Ureter (tissue), 1 donor: ENCODE data around the gene TFDP1. TPM values are rescaled to one million over a fixed set of nuclear protein-coding genes. Genes with fewer than 3 reads are reported as not detected.
"Not testable (repeated sequence)": the region's sequence is repeated elsewhere in the genome, so short reads cannot be mapped to it uniquely, and the experiment has no call there.

ENCODE experiments used
- DNase-seq: peaks from one replicate; pipeline ENCODE4 v3.0.0-alpha.2; 2020; ENCODE audit warnings: low spot score
- total RNA-seq: library from RNA; stranded (reverse); gene quantifications from one replicate; pipeline ENCODE4 v1.2.4, GENCODE V29; 2023
- donor health status: DM: yes; HTN: yes; CAD: no.

TFDP1 gene
- total RNA-seq, 1 donor from 2014 or later, result 54.9 TPM

GRCh38 chr13:113616991-113617749 lies 32.6 kb downstream of the TFDP1 start:
- DNase-seq, result no peak

DNA sequence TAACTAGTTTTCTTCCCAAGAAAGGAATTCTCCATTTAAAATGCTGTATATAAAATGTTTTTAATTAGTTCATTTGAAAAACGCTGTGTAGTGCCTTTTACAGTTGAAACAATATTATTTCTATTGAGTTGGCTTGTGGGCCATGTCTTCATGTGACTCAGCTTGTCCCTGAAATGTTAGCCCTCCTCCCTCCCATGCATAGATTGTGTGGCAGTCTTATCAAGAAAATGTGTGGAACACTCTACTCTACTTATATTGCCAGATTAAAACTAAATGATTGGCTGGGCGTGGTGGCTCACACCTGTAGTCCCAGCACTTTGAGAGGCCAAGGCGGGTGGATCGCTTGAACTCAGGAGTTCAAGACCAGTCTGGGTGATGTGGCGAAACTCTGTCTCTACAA lies 33.4 kb downstream of the TFDP1 start:
- no peak for DNase-seq

DNA sequence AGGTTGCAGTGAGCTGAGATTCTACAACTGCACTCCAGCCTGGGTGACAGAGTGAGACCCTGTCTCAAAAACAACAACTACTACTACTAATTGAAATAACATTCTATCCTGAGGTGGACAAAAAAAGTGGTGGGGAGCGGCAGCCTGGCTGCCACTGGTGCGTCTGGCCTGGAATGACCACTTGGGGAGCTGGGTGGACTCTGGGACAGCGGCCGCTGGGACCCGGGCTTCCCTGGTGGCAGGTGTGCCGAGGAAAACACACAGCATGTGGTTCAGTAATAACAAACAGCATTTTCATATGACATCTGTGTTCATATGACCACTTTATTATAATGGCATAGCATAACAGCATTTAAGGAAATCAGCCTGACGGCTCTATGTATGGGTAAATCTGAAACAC lies 33.9 kb downstream of the TFDP1 start:
- DNase-seq, result no peak

DNA sequence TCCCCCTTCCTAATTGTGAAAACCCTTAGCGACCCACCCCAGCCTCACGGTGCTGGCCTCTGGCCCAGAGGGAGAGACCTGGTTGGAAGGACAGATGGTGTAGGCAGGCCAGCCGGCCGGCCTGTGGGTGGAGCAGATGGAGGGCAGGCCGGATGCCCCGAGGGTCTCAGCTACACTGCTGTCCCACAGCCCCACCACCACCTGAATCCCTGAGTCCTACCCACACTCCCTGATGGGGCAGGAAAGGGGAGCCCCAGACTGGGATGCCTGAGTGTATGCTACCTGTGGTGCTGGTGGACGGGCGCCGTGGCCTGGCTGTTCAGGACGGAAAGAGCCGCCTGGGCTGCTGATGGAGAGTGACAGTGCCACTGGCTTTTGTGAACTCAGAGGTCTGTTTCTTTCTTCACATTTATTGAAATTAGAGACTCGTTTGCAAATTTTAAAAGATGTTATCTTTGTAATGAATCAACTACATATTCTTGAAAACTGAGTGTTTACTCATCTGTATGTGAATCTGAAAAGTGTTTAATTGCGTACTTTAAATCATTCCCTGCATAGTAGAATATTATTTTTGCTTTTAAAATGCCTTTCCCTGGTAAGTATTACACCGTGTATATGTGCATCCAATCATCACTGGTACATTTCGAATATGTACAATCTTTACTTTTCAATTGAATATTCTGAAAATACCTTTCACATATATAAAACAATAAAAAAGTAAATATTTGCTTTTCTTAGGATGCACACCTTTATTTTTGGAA lies 35.7 kb downstream of the TFDP1 start:
- no peak for DNase-seq

- no peak for DNase-seq
Observed at GRCh38 chr13:113621046-113621445, 36.5 kb downstream of the TFDP1 start.

DNA sequence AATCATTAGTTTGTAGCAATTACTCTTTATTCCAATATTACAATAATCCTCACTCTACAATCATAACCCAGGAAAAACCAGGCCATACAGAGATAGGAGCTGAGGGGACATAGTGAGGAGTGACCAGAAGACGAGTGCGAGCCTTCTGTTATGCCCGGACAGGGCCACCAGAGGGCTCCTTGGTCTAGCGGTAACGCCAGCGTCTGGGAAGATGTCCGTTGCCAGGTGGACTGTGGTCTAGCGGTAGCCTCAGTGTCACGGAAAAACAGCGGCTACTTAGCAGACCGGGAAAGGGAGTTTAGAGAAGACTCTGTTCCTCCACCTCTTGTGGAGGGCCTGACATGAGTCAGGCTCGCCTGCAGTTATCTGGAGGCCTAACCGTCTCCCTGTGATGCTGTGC lies 36.9 kb downstream of the TFDP1 start:
- DNase-seq, result not testable (repeated sequence)

DNA sequence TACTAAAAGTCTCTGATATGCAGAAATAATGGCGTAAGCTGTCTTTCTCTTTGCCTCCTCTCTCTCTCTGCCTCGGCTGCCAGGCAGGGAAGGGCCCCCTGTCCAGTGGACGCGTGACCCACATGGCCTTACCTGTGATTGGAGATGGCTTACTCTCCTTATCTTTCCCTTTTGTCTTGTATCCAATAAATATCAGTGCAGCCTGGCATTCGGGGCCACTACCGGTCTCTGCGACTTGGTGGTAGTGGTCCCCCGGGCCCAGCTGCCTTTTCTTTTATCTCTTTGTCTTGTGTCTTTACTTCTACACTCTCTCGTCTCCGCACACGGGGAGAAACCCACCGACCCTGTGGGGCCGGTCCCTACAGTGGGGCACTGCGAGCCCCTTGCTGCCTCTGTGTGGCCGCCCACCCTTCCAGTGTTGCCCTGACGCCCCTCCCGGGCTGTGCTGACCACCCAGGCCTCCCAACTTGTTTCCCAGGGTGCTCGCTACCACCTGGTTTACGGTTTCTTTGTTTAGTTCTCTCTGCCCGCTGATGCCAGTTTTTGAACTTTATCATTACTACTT lies 37.5 kb downstream of the TFDP1 start:
- DNase-seq, result not testable (repeated sequence)

- DNase-seq, result no peak
Observed at GRCh38 chr13:113622791-113623490, 38.4 kb downstream of the TFDP1 start.

DNA sequence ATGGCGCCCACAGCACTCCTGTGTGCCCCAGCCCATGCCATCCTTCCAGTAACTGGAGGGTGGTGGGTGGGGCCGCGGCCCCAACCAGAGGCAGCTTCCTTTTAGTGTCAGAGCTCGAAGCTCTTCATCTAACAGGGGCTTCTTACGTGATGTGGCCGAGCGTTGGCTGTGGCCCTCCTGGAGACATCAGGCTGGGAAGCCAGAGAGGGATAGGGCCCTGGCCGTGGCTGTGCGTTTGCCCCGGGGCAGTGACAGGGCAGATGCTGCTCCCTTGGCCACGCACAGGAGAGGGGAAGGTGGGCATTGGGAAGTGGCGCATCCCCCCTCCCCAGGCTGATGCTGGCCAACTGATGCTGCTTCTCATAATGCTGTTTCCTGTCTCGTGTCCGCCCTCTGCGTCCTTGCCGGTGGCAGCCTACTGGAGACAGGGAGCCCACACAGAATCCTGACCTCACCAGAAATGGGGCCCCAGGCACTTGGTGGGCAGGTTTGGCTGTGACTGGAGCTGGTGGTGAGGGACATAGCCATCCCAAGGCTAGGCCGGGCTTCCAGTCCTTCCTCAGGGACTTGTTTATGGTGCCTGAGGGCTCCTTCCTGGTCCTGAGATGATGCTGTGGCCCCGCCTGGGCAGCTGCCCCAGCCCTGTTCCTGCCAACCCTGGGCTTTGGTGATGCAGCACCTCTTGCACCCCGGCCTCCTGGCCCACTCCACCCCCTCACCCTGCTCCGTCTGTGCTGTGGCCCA lies 39.1 kb downstream of the TFDP1 start:
- no peak for DNase-seq

DNA sequence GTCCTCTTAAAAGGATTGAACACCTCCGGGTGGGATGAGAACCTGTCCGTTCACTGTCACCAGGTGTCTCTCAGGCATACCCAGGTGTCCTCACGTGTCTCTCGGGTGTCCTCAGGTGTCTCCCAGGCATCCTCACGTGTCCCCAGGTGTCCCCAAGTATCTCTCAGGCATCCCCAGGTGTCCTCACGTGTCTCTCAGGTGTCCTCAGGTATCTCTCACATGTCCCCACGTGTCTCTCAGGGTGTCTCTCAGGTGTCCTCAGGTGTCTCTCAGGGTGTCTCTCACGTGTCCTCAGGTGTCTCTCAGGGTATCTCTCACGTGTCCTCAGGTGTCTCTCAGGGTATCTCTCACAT lies 39.7 kb downstream of the TFDP1 start:
- no peak for DNase-seq

DNA sequence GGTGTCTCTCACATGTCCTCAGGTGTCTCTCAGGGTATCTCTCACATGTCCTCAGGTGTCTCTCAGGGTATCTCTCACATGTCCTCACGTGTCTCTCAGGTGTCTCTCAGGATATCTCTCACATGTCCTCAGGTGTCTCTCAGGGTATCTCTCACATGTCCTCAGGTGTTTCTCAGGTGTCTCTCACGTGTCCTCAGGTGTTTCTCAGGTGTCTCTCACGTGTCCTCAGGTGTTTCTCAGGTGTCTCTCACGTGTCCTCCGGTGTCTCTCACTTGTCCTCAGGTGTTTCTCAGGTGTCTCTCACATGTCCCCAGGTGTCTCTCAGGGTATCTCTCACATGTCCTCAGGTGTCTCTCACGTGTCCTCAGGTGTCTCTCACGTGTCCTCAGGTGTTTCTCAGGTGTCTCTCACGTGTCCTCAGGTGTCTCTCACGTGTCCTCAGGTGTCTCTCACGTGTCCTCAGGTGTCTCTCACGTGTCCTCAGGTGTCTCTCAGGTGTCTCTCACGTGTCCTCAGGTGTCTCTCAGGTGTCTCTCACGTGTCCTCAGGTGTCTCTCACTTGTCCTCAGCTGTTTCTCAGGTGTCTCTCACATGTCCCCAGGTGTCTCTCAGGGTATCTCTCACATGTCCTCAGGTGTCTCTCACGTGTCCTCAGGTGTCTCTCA lies 40.2 kb downstream of the TFDP1 start:
- not testable (repeated sequence) for DNase-seq

- DNase-seq, result no peak
Observed at GRCh38 chr13:113625965-113626721, 41.6 kb downstream of the TFDP1 start.

DNA sequence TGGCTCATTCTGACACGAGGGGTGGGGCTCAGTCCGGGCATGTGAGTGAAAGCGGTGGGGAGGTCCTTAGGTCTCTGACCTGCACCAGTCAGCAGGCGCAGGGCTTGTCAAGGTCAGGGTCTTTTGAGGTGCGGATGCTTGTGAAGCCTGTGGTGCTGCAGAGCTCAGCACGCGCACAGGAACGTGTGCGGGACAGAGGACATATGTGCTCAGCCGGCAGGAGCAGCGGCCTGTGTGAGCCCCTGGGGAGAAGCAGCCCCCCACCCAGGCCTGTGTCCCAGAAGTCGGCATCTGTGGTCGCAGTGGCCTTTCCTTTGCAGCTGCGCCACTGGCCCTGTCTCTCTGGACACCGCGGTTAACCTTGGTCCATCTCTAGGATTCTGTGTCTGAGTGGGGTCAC lies 42.6 kb downstream of the TFDP1 start:
- DNase-seq, result no peak

DNA sequence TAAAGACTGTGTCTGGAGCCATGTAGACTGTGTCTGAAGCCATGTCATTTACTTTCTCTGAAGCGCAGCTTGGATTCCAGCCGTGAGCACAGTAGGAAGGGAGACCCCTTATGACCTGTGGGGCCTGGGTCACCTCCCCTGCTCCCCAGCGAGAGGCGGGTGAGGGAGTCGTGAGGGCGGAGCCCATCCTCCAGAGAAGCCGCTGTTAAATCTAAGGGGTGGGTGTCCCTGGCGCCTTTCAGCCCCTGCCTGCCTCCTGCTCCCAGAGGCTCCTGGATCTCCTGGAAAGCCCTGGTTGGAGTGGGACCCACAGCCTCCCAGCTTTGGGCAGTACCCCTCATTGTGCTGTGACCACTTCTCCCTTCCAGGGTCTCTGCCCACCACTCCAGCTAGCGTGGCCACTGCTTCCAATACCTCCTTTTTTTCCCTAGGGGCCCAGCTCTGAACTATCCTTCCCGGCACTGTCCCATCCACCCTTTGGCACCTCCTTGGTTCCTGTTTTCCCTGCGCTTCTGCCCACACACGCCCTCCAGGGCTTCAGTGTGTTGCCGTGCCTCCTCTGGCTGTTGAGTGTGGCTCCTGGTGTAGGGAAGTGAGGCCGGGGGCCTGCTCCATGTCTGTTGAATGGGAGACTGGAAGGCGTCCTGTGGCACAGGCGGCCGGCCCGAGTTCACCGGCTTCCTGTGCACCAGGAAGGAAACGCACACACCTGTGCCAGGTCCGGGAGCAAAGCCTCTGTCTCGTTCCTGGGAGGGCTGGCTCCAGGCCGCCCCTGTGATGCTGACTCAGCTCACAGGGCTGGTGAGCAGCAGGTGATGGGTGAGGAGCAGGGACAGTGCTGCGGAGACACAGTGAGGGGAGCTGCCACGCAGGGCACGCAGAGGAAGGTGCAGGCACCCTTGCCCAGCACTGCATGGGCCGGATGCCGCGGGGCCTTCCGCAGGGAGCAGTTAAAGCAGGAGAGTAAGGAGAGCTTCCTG lies 44.0 kb downstream of the TFDP1 start:
- DNase-seq, result no peak

- DNase-seq, result no peak
Observed at GRCh38 chr13:113629866-113630265, 45.3 kb downstream of the TFDP1 start.

- no peak for DNase-seq
Observed at GRCh38 chr13:113630296-113630695, 45.7 kb downstream of the TFDP1 start.

GRCh38 chr13:113630804-113631203 lies 46.3 kb downstream of the TFDP1 start:
- DNase-seq, result no peak

- DNase-seq, result no peak
Observed at GRCh38 chr13:113631341-113632095, 47.0 kb downstream of the TFDP1 start.
